PFSK-1 (cell line): ENCODE data around the gene PRPF6.

Source experiments
- FOXP2 ChIP-seq: optimal IDR thresholded peaks from 2 replicates; pipeline ENCODE3; 2011; ENCODE audit warnings: borderline replicate concordance, control low read depth, inconsistent platforms; ENCODE audit not compliant: insufficient read depth; ENCODE audit errors: extremely low read length, extremely low read depth
- TF ChIP-seq, protein P1 (sequence below), 2 experiments: IDR thresholded peaks; 2 replicates each; pipeline versions ENCODE4 v1.6.1 to v1.8.0; 2011 to 2012; ENCODE audit warnings: low read depth in 2 of 2, low read length in 2 of 2, control low read depth in 1 of 2, inconsistent platforms in 1 of 2, mild to moderate bottlenecking in 1 of 2, moderate library complexity in 1 of 2; ENCODE audit not compliant: insufficient read depth in 1 of 2

DNA sequence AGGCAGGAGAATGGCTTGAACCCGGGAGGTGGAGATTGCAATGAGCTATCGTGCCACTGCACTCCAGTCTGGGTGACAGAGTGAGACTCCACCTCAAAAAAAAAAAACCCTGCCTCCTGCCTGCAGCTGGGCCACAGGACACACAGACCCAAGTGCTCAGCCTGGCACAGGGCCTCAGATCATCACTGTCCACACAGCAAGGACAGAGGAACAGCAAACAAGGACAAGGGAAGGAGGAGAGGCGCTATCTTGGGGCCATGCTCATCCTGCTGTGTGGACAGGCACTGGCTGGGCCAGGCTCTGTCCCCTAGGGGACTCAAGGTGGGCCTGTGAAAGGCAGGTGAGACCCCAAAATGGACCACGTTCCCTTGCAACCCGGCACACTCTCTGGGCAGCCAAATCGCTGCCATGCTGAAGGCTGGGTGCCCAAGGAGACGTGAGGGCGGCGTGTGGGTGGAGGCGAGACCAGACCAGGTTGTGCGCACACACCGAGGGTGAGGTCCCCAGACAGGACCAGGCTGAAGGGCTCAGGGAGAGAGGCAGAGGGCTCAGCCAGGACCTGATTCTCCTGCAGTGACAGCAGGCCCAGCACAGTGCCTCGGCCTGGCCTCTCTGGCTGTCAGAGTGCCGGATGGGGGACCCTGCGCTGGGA lies 33.8 kb upstream of the PRPF6 start:
- TF ChIP-seq FOXP2 = no peak
- TF ChIP-seq, protein P1, sequence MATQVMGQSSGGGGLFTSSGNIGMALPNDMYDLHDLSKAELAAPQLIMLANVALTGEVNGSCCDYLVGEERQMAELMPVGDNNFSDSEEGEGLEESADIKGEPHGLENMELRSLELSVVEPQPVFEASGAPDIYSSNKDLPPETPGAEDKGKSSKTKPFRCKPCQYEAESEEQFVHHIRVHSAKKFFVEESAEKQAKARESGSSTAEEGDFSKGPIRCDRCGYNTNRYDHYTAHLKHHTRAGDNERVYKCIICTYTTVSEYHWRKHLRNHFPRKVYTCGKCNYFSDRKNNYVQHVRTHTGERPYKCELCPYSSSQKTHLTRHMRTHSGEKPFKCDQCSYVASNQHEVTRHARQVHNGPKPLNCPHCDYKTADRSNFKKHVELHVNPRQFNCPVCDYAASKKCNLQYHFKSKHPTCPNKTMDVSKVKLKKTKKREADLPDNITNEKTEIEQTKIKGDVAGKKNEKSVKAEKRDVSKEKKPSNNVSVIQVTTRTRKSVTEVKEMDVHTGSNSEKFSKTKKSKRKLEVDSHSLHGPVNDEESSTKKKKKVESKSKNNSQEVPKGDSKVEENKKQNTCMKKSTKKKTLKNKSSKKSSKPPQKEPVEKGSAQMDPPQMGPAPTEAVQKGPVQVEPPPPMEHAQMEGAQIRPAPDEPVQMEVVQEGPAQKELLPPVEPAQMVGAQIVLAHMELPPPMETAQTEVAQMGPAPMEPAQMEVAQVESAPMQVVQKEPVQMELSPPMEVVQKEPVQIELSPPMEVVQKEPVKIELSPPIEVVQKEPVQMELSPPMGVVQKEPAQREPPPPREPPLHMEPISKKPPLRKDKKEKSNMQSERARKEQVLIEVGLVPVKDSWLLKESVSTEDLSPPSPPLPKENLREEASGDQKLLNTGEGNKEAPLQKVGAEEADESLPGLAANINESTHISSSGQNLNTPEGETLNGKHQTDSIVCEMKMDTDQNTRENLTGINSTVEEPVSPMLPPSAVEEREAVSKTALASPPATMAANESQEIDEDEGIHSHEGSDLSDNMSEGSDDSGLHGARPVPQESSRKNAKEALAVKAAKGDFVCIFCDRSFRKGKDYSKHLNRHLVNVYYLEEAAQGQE (IDR thresholded peaks at IDR 0.05; ENCODE audit: insufficient read depth in 1 of 2, low read depth in 2 of 2, low read length in 2 of 2) = no peak
